ENCODE data around the gene TMEM9.

- TF ChIP-seq POLR2A (IDR thresholded peaks at IDR 0.05) (no peak), CTCF (IDR thresholded peaks at IDR 0.05 in 8 of 11, conservative IDR thresholded peaks at IDR 0.05 in 3 of 11) (no peak), POLR2AphosphoS5 (IDR thresholded peaks at IDR 0.05) (no peak)
Observed at GRCh38 chr1:201145132-201145531, 9.1 kb downstream of the TMEM9 start.
